ENCODE measurements around the gene BRD3OS. TPM values are rescaled to one million over a fixed set of nuclear protein-coding genes. Genes with fewer than 3 reads are reported as not detected.

Gene BRD3OS
- total RNA-seq, 4 donors from 2014 or later: 8.8 to 18.3 (median 12.9) TPM

GRCh38 chr9:134031783-134032182 is 6.5 kb downstream of the BRD3OS start:
- ATAC-seq (ENCODE audit: low FRiP score): no peak
- DNase-seq (ENCODE audit: low spot score): no peak
- TF ChIP-seq CTCF (IDR thresholded peaks at IDR 0.05): no peak

- no peak for TF ChIP-seq CTCF (IDR thresholded peaks at IDR 0.05)
- DNase-seq (ENCODE audit: low spot score): no peak
- no peak for ATAC-seq (ENCODE audit: low FRiP score)
Observed at GRCh38 chr9:134032456-134033222, 7.4 kb downstream of the BRD3OS start.

GRCh38 chr9:134033516-134034214 is 8.4 kb downstream of the BRD3OS start:
- TF ChIP-seq CTCF (IDR thresholded peaks at IDR 0.05): no peak
- DNase-seq (ENCODE audit: low spot score): no peak
- no peak for ATAC-seq (ENCODE audit: low FRiP score)

GRCh38 chr9:134034215-134035040 is 9.1 kb downstream of the BRD3OS start:
- ATAC-seq (ENCODE audit: low FRiP score) (no peak), DNase-seq (ENCODE audit: low spot score) (no peak)
- no peak for TF ChIP-seq CTCF (IDR thresholded peaks at IDR 0.05)

GRCh38 chr9:134035041-134036039 is 10.1 kb downstream of the BRD3OS start:
- DNase-seq (ENCODE audit: low spot score): no peak
- no peak for ATAC-seq (ENCODE audit: low FRiP score)
- TF ChIP-seq CTCF (IDR thresholded peaks at IDR 0.05): no peak

- DNase-seq (ENCODE audit: low spot score): no peak
- ATAC-seq (ENCODE audit: low FRiP score): no peak
- no peak for TF ChIP-seq CTCF (IDR thresholded peaks at IDR 0.05)
Observed at GRCh38 chr9:134036130-134036529, 10.8 kb downstream of the BRD3OS start.
